Measurements from ENCODE around the gene KCNH2. TPM values are rescaled to one million over a fixed set of nuclear protein-coding genes. Genes with fewer than 3 reads are reported as not detected.
"Not testable (repeated sequence)": the region's sequence is repeated elsewhere in the genome, so short reads cannot be mapped to it uniquely, and the experiment has no call there.

The KCNH2 gene
- total and polyA plus RNA-seq, 2 donors (not counting 1 experiment from before 2014, with no cell fraction given) = 0.86 to 2.7 TPM

GRCh38 chr7:151012031-151012692 lies 34.0 kb upstream of the KCNH2 start:
- WGBS (ENCODE audit: insufficient coverage) = 96% methylated on average over 5 of the region's 6 CpGs
- H3K4me3 Mint-ChIP-seq = peak overlapping the region; percentile 55
- DNase-seq (no peak), ATAC-seq (ENCODE audit: low read depth) (no peak)
- peaks cover 3% of the 10 kb centered on the region for H3K27me3 Mint-ChIP-seq
- Histone ChIP-seq H3K27ac (ENCODE audit: low read length in 2 of 2) (peak overlapping the region in 1 of 2 donors; percentile 67), H3K27me3 (replicated peaks in 1 of 4; ENCODE audit: control extremely low read depth in 1 of 4, control insufficient read depth in 3 of 4, insufficient read depth in 4 of 4, low read length in 3 of 4) (peaks cover 0 to 12% (median 0%) of the 10 kb centered on the region in 4 experiments), H3K9ac (ENCODE audit: low read length) (no peak overlapping the region), H3K36me3 (replicated peaks in 1 of 2; ENCODE audit: control extremely low read depth in 1 of 2, control insufficient read depth in 1 of 2, extremely low read depth in 1 of 2, insufficient read depth in 2 of 2, low read length in 1 of 2) (no peaks in the 10 kb centered on the region), H3K9me3 (ENCODE audit: control extremely low read depth in 1 of 3, control insufficient read depth in 2 of 3, insufficient read depth in 1 of 3, low read length in 2 of 3) (peaks cover 0 to 24% (median 0%) of the 10 kb centered on the region in 3 donors), H3K4me1 (ENCODE audit: control insufficient read depth in 2 of 2, insufficient read depth in 2 of 2, low read length in 2 of 2) (peaks cover 22 to 49% of the 10 kb centered on the region in 2 donors), H2AFZ (ENCODE audit: insufficient read depth, low read depth, low read length, poor library complexity, severe bottlenecking) (no peak overlapping the region), H3K4me2 (replicated peaks; ENCODE audit: low read depth, low read length, poor library complexity, severe bottlenecking) (no peak overlapping the region), H3K4me3 (ENCODE audit: control extremely low read depth in 1 of 5, extremely low read depth in 1 of 5, insufficient read depth in 1 of 5, low read depth in 2 of 5, low read length in 4 of 5) (no peak overlapping the region), H4K20me1 (ENCODE audit: control insufficient read depth, insufficient read depth, low read length, poor library complexity, severe bottlenecking) (no peaks in the 10 kb centered on the region), H3K79me2 (ENCODE audit: control insufficient read depth, insufficient read depth, low read length) (no peaks in the 10 kb centered on the region)
- intact Hi-C loops (cut with micrococcal nuclease) = loop anchor here (2.0 to 5.0 kb wide), 4 partner anchors 37 to 215 kb away; partner anchors contain the start of genes ABCF2, AGAP3, CDK5 and SLC4A2
- peak overlapping the region; percentile 67 for H3K27ac Mint-ChIP-seq
- no peaks in the 10 kb centered on the region for H3K9me3 Mint-ChIP-seq (ENCODE audit: insufficient read depth)
- POLR2A ChIA-PET = no interaction called here
- CTCF ChIA-PET = interaction anchor here (0.7 to 3.0 kb wide), 4 partner anchors 10 to 98 kb away, joined by 3 to 9 read pairs (median 4); partner anchors contain the start of gene ABCB8
- peaks cover 39% of the 10 kb centered on the region for H3K4me1 Mint-ChIP-seq
- TF ChIP-seq EZH2 (IDR thresholded peaks at IDR 0.05; ENCODE audit: borderline replicate concordance, insufficient read depth, low read depth, low read length, poor library complexity, severe bottlenecking) (no peak), CTCF (IDR thresholded peaks at IDR 0.05) (no peak)

GRCh38 chr7:151011616-151012015 lies 33.5 kb upstream of the KCNH2 start:
- H3K9me3 Mint-ChIP-seq (ENCODE audit: insufficient read depth); H3K4me3 ChIP-seq (ENCODE audit: control extremely low read depth in 1 of 5, extremely low read depth in 1 of 5, insufficient read depth in 1 of 5, low read depth in 2 of 5, low read length in 4 of 5); DNase-seq; H3K9ac ChIP-seq (ENCODE audit: low read length); H3K4me3 Mint-ChIP-seq; H3K36me3 ChIP-seq (replicated peaks in 1 of 2; ENCODE audit: control extremely low read depth in 1 of 2, control insufficient read depth in 1 of 2, extremely low read depth in 1 of 2, insufficient read depth in 2 of 2, low read length in 1 of 2); H3K4me2 ChIP-seq (replicated peaks; ENCODE audit: low read depth, low read length, poor library complexity, severe bottlenecking); H3K79me2 ChIP-seq (ENCODE audit: control insufficient read depth, insufficient read depth, low read length); H4K20me1 ChIP-seq (ENCODE audit: control insufficient read depth, insufficient read depth, low read length, poor library complexity, severe bottlenecking); H2AFZ ChIP-seq (ENCODE audit: insufficient read depth, low read depth, low read length, poor library complexity, severe bottlenecking); POLR2A ChIA-PET; H3K27me3 Mint-ChIP-seq; ATAC-seq (ENCODE audit: low read depth); H3K27ac ChIP-seq (ENCODE audit: low read length in 2 of 2): not testable (repeated sequence)
- CTCF ChIA-PET = interaction anchor here (1.2 to 3.0 kb wide), 3 partner anchors 17 to 100 kb away, joined by 3 to 9 read pairs (median 4); partner anchors contain the start of gene ABCB8
- H3K27me3 ChIP-seq (replicated peaks in 1 of 4; ENCODE audit: control extremely low read depth in 1 of 4, control insufficient read depth in 3 of 4, insufficient read depth in 4 of 4, low read length in 3 of 4) = peaks cover 0 to 12% (median 0%) of the 10 kb centered on the region in 4 experiments
- H3K4me1 Mint-ChIP-seq = peaks cover 39% of the 10 kb centered on the region
- WGBS (ENCODE audit: insufficient coverage) = 80% methylated on average over 10 of the region's 12 CpGs
- H3K27ac Mint-ChIP-seq = peak overlapping the region; percentile 67
- peaks cover 0 to 24% (median 0%) of the 10 kb centered on the region in 3 donors for H3K9me3 ChIP-seq (ENCODE audit: control extremely low read depth in 1 of 3, control insufficient read depth in 2 of 3, insufficient read depth in 1 of 3, low read length in 2 of 3)
- intact Hi-C loops (cut with micrococcal nuclease) = loop anchor here (2.0 to 5.0 kb wide), 4 partner anchors 37 to 215 kb away; partner anchors contain the start of genes ABCF2, AGAP3, CDK5 and SLC4A2
- H3K4me1 ChIP-seq (ENCODE audit: control insufficient read depth in 2 of 2, insufficient read depth in 2 of 2, low read length in 2 of 2) = peaks cover 22 to 49% of the 10 kb centered on the region in 2 donors
